Activated CD4-positive, alpha-beta T cell treated with anti-CD3 and anti-CD28 coated beads, Interleukin-2, amount 50 U/mL, for 24 hours (primary cell): ENCODE data around the gene LIPG.
"Not testable (repeated sequence)": the region's sequence is repeated elsewhere in the genome, so short reads cannot be mapped to it uniquely, and the experiment has no call there.

Experiments used
- DNase-seq, 2 donors: peaks; one replicate each; pipeline ENCODE4 v3.0.0-alpha.2; 2020; ENCODE audit warnings: low read depth in 1 of 2, low spot score in 1 of 2

LIPG gene

GRCh38 chr18:49561289-49562193, at the start of gene LIPG:
TSS of gene LIPG (plus strand) at chr18:49562057. CDS start at chr18:49562309, 252 bp downstream.
- DNase-seq: peak; percentile 7 to 25

GRCh38 chr18:49512876-49513275, 49.0 kb upstream of the LIPG start:
- not testable (repeated sequence) for DNase-seq

DNA sequence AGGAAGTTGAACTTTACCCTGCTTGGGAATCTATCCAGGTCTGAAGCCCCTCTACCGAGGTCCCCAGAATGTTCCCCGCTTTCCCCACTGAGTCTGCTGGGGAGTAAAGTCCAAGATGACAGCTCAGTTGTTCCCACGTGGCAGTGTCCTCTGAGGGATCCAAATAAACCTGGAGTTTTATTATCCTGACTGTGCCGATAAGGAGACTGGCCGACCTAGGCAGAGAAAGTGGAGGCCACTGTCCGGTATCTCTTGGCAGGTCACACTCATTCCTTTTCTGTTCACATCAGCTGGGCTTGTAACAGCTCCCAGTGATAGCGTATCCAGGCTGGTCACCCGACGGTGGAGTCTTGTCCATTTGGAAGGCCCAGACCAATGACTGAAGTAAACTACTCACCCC, 47.3 kb upstream of the LIPG start:
- no peak for DNase-seq

- not testable (repeated sequence) for DNase-seq
Measured at GRCh38 chr18:49515003-49515402, 46.9 kb upstream of the LIPG start.

DNA sequence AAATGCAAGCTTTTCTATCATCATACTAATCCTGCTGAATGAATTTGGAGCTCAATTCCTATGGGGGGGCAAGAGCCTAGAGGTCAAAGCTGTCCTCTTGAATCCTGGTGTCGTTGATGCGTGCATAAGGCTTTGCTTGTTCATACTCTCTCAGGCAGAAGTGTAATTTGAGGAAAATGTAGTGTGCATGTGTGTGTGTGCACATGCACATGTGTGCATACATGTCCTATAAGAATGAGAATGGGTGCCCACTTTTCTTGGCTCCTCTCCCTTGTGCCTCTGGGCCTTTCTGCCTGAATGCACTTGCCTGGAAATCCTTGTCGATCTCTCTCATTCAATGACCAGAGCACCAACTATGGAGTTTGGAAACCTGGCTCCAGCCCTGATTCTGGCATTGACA, 46.3 kb upstream of the LIPG start:
- no peak for DNase-seq

GRCh38 chr18:49517483-49517882, 44.4 kb upstream of the LIPG start:
- DNase-seq: no peak

- DNase-seq: no peak
Measured at GRCh38 chr18:49519101-49519971, 42.5 kb upstream of the LIPG start.

- DNase-seq: no peak
Measured at GRCh38 chr18:49520661-49521145, 41.2 kb upstream of the LIPG start.

GRCh38 chr18:49521216-49521835, 40.5 kb upstream of the LIPG start:
- no peak for DNase-seq

DNA sequence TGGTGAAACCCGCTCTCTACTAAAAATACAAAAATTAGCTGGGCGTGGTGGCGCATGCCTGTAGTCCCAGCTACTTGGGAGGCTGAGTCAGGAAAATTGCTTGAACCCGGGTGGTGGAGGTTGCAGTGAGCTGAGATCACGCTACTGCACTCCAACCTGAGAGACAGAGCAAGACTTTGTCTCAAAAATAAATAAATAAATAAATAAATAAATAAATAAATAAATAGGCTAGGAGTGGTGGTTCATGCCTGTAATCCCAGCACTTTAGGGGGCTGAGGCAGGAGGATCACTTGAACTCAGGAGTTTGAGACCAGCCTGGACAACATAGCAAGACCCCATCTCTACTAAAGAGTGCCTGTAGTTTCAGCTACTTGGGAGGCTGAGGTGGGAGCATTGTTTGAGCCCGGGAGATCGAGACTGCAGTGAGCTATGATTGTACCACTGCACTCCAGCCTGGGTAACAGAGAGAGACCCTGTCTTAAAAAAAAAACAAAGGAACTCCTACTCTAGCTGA, 38.2 kb upstream of the LIPG start:
- DNase-seq: not testable (repeated sequence)

- DNase-seq: no peak
Measured at GRCh38 chr18:49524349-49524748, 37.5 kb upstream of the LIPG start.

DNA sequence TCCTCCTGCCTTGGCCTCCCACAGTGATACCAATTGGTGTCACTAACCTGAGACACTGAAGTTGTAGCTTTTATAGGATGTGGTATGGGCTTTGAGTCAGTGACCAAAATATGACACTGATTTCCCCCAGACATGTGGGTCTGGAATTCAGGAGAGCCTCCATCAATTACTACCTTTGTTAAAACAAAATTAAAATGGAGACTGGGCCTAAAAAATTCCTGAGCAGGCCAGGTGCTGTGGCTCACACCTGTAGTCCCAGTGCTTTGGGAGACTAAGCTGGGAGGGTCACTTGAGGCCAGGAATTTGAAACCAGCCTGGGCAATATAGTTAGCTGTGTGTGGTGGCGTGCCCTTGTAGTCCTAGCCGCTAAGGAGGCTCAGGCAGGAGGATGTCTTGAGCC, 36.9 kb upstream of the LIPG start:
- no peak for DNase-seq

GRCh38 chr18:49525981-49526380, 35.9 kb upstream of the LIPG start:
- no peak for DNase-seq

- no peak for DNase-seq
Measured at GRCh38 chr18:49527631-49528327, 34.1 kb upstream of the LIPG start.

- no peak for DNase-seq
Measured at GRCh38 chr18:49529596-49529995, 32.3 kb upstream of the LIPG start.

- DNase-seq: no peak
Measured at GRCh38 chr18:49531678-49532153, 30.1 kb upstream of the LIPG start.

DNA sequence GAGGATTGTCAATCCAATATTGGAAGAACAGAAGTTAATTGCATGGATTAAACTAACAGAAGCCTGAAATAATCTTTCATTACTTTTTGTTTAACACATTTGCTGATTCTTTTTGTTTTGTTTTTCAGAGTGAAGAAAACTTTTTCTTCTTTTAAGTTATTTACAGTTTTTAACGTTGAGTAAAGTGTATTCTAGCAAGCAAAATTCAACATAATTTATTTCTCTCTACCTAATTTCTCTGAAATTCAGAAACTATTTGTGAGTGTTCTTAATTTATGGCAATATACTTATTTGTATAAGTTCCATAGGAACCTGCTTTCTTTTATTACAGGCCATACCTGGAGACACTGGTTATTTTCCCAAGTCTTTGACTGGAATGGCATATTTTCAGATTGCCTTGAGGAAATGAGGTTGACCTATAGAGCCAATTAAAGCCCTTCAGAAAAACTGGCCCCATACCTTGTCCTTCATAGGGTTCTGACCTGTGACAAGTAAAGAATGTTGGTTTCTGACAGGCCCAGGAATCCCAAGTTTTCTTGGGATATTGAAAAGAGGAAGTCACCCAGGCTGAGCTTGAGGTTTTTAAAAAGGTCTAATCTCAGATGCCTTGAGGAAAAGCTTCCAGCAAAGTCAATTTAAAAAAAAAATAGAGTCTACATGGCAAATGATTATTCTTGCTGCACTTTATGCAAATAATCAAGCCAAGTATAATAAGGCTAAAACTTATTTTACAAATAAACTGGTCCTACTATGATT, 26.8 kb upstream of the LIPG start:
- no peak for DNase-seq

- no peak for DNase-seq
Measured at GRCh38 chr18:49537232-49537896, 24.5 kb upstream of the LIPG start.

- DNase-seq: no peak
Measured at GRCh38 chr18:49544362-49544761, 17.5 kb upstream of the LIPG start.
